PC-9 (cell line): ENCODE data around the gene AKAP12. TPM values are rescaled to one million over a fixed set of nuclear protein-coding genes. Genes with fewer than 3 reads are reported as not detected.
"Not testable (repeated sequence)": the region's sequence is repeated elsewhere in the genome, so short reads cannot be mapped to it uniquely, and the experiment has no call there.

Source experiments
- BruUV-seq: library from RNA; stranded (reverse); fragments of 400-500 nt; replicated peaks from 2 replicates; lab custom pipeline; 2021; lab: Mats Ljungman, UMichigan
- CTCF ChIA-PET: fragments of 300-600 bp; sonication (Branson Sonifier 250); formaldehyde crosslinking; loops from one replicate; lab custom pipeline; 2022; ENCODE audit warnings: antibody characterized with exemption; lab: Charles Lee
- POLR2A ChIA-PET: fragments of 300-600 bp; sonication (Branson Sonifier 250); formaldehyde crosslinking; loops from one replicate; lab custom pipeline; 2022; ENCODE audit warnings: antibody characterized with exemption; ENCODE audit not compliant: unreplicated experiment; lab: Charles Lee
- DNase-seq, 2 experiments: peaks; one replicate each; pipeline versions ENCODE4 v3.0.0 to v3.0.0-alpha.2; 2015 to 2022; ENCODE audit warnings: mixed read lengths in 1 of 2
- H2AFZ ChIP-seq: fragments of 200-600 bp; sonication (generic); 2 replicates; pipeline ENCODE4 v1.8.1; 2017; ENCODE audit warnings: antibody characterized with exemption
- H3F3A ChIP-seq: fragments of 200-600 bp; sonication (generic); 2 replicates; pipeline ENCODE4 v1.8.1; 2017; ENCODE audit warnings: antibody characterized with exemption, mild to moderate bottlenecking, low read depth; ENCODE audit not compliant: insufficient read depth
- H3K27ac ChIP-seq: fragments of 200-600 bp; sonication (generic); 2 replicates; pipeline ENCODE4 v1.6.1; 2016; ENCODE audit warnings: mixed run types
- H3K27me3 ChIP-seq: fragments of 200-600 bp; sonication (generic); 2 replicates; pipeline ENCODE4 v1.6.1; 2016; ENCODE audit warnings: low read depth, mixed run types; ENCODE audit not compliant: insufficient read depth
- H3K36me3 ChIP-seq: fragments of 200-600 bp; sonication (generic); 2 replicates; pipeline ENCODE4 v1.6.1; 2016; ENCODE audit warnings: low read depth, mixed run types
- H3K4me1 ChIP-seq: fragments of 200-600 bp; sonication (generic); replicated peaks from 2 replicates; pipeline ENCODE4 v1.6.1; 2016; ENCODE audit warnings: mixed run types; ENCODE audit not compliant: insufficient read depth
- H3K4me2 ChIP-seq: fragments of 200-600 bp; sonication (generic); 2 replicates; pipeline ENCODE4 v1.6.1; 2017; ENCODE audit warnings: mixed run types
- H3K4me3 ChIP-seq: fragments of 200-600 bp; sonication (generic); 2 replicates; pipeline ENCODE4 v1.6.1; 2016; ENCODE audit warnings: mixed run types
- H3K79me2 ChIP-seq: fragments of 200-600 bp; sonication (generic); 2 replicates; pipeline ENCODE4 v1.6.1; 2017; ENCODE audit warnings: low read depth, mixed run types
- H3K9me2 ChIP-seq: fragments of 200-600 bp; sonication (generic); 2 replicates; pipeline ENCODE4 v1.8.1; 2017; ENCODE audit warnings: mild to moderate bottlenecking; ENCODE audit not compliant: insufficient read depth
- H3K9me3 ChIP-seq: fragments of 200-600 bp; sonication (generic); 2 replicates; pipeline ENCODE4 v1.8.1; 2016; ENCODE audit warnings: low read depth; ENCODE audit not compliant: insufficient read depth
- H4K20me1 ChIP-seq: fragments of 200-600 bp; sonication (generic); 2 replicates; pipeline ENCODE4 v1.8.1; 2017; ENCODE audit not compliant: insufficient read depth
- EZH2 ChIP-seq: fragments of 200-600 bp; sonication (generic); IDR thresholded peaks from 2 replicates; pipeline ENCODE4 v1.8.0; 2017; ENCODE audit warnings: antibody characterized with exemption, low read depth
- intact Hi-C: fragments of 100-400 bp; cut with micrococcal nuclease; formaldehyde crosslinking; loops from one replicate; pipeline ENCODE4 v1.10.0; 2022; ENCODE audit not compliant: unreplicated experiment
- total RNA-seq: library from RNA; stranded (reverse); gene quantifications from 2 replicates; pipeline ENCODE4 v1.2.3, GENCODE V29; 2021
- TF ChIP-seq, protein P1 (sequence below): fragments of 200-600 bp; sonication (generic); conservative IDR thresholded peaks from 2 replicates; pipeline ENCODE4 v1.6.1; 2017; ENCODE audit warnings: mixed run types, antibody characterized with exemption, mild to moderate bottlenecking, moderate library complexity

Gene AKAP12
- total RNA-seq, 1 experiment from 2014 or later = 12.6 TPM

DNA sequence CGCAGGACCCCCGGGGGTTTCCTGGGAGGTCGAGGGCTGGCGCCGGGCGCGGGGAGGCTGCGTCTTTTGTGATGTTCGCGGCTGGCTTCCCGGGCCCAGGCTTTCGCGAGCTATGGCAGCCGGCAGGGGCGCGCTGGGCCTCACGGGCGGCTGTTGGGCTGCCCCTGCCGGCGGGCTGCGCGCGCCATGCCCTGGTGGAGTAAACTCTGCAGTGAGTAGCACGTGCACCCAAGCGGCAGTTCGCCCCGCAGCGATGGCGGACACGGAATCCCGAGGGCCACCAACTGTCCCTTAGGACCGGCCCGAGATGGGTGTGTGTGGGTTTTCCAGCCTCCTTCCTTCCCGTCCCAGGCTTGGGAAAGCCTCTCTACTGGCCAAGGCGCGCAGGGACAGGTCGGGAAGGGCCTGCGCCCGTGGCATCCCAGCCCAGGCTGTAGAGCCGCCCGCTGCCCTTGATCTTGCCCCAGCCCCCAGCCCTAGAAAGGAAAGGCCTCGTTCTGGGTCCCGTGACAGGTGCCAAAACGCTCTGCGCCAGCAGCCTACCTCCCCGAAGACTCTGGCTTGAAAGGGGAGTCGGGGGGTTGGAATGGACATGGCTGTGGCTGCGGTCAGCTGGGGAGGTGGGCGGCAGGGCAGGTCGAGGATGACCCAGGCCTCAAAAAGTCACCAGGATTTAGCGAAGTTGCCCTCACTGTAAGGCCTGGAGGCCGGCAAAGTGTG is 101.9 kb downstream of the AKAP12 start:
- intact Hi-C loops = no loop called here
- no peak overlapping the region for H3K4me2 ChIP-seq
- no peaks in the 10 kb centered on the region for H3F3A ChIP-seq
- H3K36me3 ChIP-seq = no peaks in the 10 kb centered on the region
- H3K27ac ChIP-seq = no peak overlapping the region
- no peaks in the 10 kb centered on the region for H3K4me1 ChIP-seq
- ChIA-PET POLR2A (no interaction called here), CTCF (no interaction called here)
- H3K4me3 ChIP-seq = no peak overlapping the region
- TF ChIP-seq EZH2 = no peak
- TF ChIP-seq, protein P1, sequence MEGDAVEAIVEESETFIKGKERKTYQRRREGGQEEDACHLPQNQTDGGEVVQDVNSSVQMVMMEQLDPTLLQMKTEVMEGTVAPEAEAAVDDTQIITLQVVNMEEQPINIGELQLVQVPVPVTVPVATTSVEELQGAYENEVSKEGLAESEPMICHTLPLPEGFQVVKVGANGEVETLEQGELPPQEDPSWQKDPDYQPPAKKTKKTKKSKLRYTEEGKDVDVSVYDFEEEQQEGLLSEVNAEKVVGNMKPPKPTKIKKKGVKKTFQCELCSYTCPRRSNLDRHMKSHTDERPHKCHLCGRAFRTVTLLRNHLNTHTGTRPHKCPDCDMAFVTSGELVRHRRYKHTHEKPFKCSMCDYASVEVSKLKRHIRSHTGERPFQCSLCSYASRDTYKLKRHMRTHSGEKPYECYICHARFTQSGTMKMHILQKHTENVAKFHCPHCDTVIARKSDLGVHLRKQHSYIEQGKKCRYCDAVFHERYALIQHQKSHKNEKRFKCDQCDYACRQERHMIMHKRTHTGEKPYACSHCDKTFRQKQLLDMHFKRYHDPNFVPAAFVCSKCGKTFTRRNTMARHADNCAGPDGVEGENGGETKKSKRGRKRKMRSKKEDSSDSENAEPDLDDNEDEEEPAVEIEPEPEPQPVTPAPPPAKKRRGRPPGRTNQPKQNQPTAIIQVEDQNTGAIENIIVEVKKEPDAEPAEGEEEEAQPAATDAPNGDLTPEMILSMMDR = no peak
- DNase-seq = no peak
- no peaks in the 10 kb centered on the region for H3K9me2 ChIP-seq
- H3K79me2 ChIP-seq = no peaks in the 10 kb centered on the region
- no peaks in the 10 kb centered on the region for H3K27me3 ChIP-seq
- no peaks in the 10 kb centered on the region for H3K9me3 ChIP-seq
- no peak overlapping the region for H2AFZ ChIP-seq
- H4K20me1 ChIP-seq = no peaks in the 10 kb centered on the region
- BruUV-seq = no TSS peak

DNA sequence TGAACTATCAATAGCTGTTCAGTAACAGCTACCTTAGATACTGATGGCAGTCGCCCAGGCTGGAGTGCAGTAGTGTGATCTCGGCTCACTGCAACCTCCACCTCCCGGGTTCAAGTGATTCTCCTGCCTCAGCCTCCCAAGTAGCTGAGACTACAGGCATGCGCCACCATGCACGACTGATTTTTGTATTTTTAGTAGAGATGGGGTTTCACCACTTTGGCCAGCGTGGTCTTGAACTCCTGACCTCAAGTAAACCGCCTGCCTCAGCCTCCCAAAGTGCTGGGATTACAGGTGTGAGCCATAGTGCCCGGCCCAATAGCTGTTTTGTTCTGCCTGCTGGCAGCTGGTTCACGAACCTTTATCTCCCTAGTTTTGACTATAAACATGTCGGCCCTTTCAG is 103.0 kb downstream of the AKAP12 start:
- H2AFZ ChIP-seq, H3K9me2 ChIP-seq, intact Hi-C loops, H3K27me3 ChIP-seq, H3K36me3 ChIP-seq, CTCF ChIA-PET, H3K4me3 ChIP-seq, DNase-seq, H3K9me3 ChIP-seq, H3F3A ChIP-seq, POLR2A ChIA-PET, H3K27ac ChIP-seq, H4K20me1 ChIP-seq, H3K4me1 ChIP-seq, H3K79me2 ChIP-seq, BruUV-seq, H3K4me2 ChIP-seq: not testable (repeated sequence)

DNA sequence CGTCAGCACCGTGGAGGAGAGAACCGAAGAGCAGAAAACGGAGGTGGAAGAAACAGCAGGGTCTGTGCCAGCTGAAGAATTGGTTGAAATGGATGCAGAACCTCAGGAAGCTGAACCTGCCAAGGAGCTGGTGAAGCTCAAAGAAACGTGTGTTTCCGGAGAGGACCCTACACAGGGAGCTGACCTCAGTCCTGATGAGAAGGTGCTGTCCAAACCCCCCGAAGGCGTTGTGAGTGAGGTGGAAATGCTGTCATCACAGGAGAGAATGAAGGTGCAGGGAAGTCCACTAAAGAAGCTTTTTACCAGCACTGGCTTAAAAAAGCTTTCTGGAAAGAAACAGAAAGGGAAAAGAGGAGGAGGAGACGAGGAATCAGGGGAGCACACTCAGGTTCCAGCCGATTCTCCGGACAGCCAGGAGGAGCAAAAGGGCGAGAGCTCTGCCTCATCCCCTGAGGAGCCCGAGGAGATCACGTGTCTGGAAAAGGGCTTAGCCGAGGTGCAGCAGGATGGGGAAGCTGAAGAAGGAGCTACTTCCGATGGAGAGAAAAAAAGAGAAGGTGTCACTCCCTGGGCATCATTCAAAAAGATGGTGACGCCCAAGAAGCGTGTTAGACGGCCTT is 110.0 kb downstream of the AKAP12 start:
- Histone ChIP-seq H3K9me3 (peaks cover 7% of the 10 kb centered on the region; the same call in 1 of the 2 replicates), H3K4me2 (no peak overlapping the region), H3K4me3 (no peak overlapping the region), H3K27ac (no peak overlapping the region), H3K4me1 (no peaks in the 10 kb centered on the region), H3K79me2 (no peaks in the 10 kb centered on the region), H2AFZ (no peak overlapping the region), H3K27me3 (no peaks in the 10 kb centered on the region), H3K9me2 (no peaks in the 10 kb centered on the region), H3F3A (peaks cover 12% of the 10 kb centered on the region; the same call in 1 of the 2 replicates), H4K20me1 (no peaks in the 10 kb centered on the region), H3K36me3 (peaks cover 4% of the 10 kb centered on the region; the same call in 1 of the 2 replicates)
- POLR2A ChIA-PET = interaction anchor here (0.6 kb wide), 1 partner anchor 43 kb away, joined by 4 read pairs; no protein-coding TSS in a partner anchor
- intact Hi-C loops = no loop called here
- TF ChIP-seq EZH2 = no peak
- TF ChIP-seq, protein P1 = no peak
- BruUV-seq = TSS peak; percentile 41
- DNase-seq = no peak
- CTCF ChIA-PET = interaction anchor here (1.1 kb wide), 1 partner anchor 14 kb away, joined by 3 read pairs; no protein-coding TSS in a partner anchor
